Smooth muscle cell of bladder (primary cell): ENCODE data around the gene SLC25A40. TPM values are rescaled to one million over a fixed set of nuclear protein-coding genes. Genes with fewer than 3 reads are reported as not detected.

Experiments
- total RNA-seq: library from RNA; depleted of rRNA; stranded (reverse); fragments of >200 nt; gene quantifications from 2 replicates; pipeline ENCODE4 v1.2.3, GENCODE V29; 2014

The SLC25A40 gene, protein sequence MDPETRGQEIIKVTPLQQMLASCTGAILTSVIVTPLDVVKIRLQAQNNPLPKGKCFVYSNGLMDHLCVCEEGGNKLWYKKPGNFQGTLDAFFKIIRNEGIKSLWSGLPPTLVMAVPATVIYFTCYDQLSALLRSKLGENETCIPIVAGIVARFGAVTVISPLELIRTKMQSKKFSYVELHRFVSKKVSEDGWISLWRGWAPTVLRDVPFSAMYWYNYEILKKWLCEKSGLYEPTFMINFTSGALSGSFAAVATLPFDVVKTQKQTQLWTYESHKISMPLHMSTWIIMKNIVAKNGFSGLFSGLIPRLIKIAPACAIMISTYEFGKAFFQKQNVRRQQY
- 2.7 and 3.6 TPM in 2 replicates for total RNA-seq

DNA sequence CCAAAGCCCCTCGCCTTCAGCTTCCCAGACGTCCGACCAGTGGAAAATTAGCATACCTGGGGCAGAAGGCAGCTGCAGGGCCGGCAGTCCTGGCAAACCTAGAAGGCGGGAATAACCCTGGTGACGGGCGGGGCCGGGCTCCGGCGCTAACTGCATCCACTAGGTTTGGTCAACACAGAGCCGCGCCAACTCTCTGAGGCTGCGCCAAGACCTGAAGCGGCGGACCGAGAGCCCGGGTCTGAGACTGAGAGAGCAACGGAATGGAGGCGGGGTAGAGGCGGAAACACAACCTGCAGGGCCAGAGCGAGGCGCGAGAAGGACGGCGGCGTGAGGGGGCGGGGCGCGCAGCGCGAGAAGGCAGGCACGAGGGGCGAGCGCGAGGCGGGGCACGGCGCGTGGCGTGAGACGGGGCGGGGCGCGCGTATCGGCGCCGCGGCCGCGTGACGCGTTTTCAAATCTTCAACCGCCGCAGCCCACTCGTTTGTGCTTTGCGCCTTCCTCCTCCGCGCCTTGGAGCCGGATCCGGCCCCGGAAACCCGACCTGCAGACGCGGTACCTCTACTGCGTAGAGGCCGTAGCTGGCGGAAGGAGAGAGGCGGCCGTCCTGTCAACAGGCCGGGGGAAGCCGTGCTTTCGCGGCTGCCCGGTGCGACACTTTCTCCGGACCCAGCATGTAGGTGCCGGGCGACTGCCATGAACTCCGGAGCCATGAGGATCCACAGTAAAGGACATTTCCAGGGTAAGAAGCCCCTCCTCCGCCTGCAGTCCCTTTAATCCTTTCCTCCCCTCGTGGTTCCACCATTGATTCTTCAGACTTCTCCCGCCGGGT, at the start of gene SLC25A40, which contains the start of gene DBF4:
SLC25A40 (minus strand) TSS at position 321 of the 829 bp plus-strand sequence. CDS start 17,633 bp downstream, outside the sequence.
DBF4 (plus strand) TSS at position 454 of the 829 bp plus-strand sequence; CDS start at position 694, 240 bp downstream.

Other genes with a start within 250 kb of the SLC25A40 start
- gene RUNDC3B, start 248.0 kb downstream of the SLC25A40 start, total RNA-seq, result 0.46 and 1.1 TPM in 2 replicates
- 5.4 and 5.7 TPM in 2 replicates for gene DBF4, start 133 bp upstream of the SLC25A40 start, total RNA-seq
- gene ADAM22, start 57.9 kb upstream of the SLC25A40 start, total RNA-seq, result 0.28 and 0.37 TPM in 2 replicates